H9 (cell line): ENCODE results near the gene PLEK2. TPM values are rescaled to one million over a fixed set of nuclear protein-coding genes. Genes with fewer than 3 reads are reported as not detected.

ENCODE experiments used
- DNase-seq: peaks from one replicate; pipeline ENCODE4 v3.0.0-alpha.2; 2017
- H2AFZ ChIP-seq: one replicate; pipeline ENCODE4 v1.6.1; 2013; ENCODE audit warnings: mild to moderate bottlenecking, low read length, control low read depth, moderate library complexity
- H2AK5ac ChIP-seq: 2 replicates; pipeline ENCODE4 v1.6.1; 2013; ENCODE audit warnings: low read length, control low read depth, mixed read lengths; ENCODE audit not compliant: insufficient read length
- H2BK120ac ChIP-seq: one replicate; pipeline ENCODE4 v1.6.1; 2013; ENCODE audit warnings: low read depth, mild to moderate bottlenecking, low read length, control low read depth, inconsistent platforms; ENCODE audit not compliant: poor library complexity, severe bottlenecking
- H2BK12ac ChIP-seq: 2 replicates; pipeline ENCODE4 v1.6.1; 2013; ENCODE audit warnings: low read length, control low read depth, mixed read lengths, low read depth; ENCODE audit not compliant: insufficient read length
- H2BK15ac ChIP-seq: 2 replicates; pipeline ENCODE4 v1.6.1; 2013; ENCODE audit warnings: low read depth, low read length, control low read depth
- H2BK20ac ChIP-seq: one replicate; pipeline ENCODE4 v1.6.1; 2013; ENCODE audit warnings: low read depth, mild to moderate bottlenecking, low read length, control low read depth, inconsistent platforms; ENCODE audit not compliant: poor library complexity, severe bottlenecking
- H2BK5ac ChIP-seq: 2 replicates; pipeline ENCODE4 v1.6.1; 2013; ENCODE audit warnings: low read length, control low read depth, mixed read lengths; ENCODE audit not compliant: insufficient read length
- H3K14ac ChIP-seq: 2 replicates; pipeline ENCODE4 v1.6.1; 2013; ENCODE audit warnings: low read length, control low read depth; ENCODE audit not compliant: insufficient read depth
- H3K18ac ChIP-seq: 2 replicates; pipeline ENCODE4 v1.6.1; 2013; ENCODE audit warnings: low read depth, mild to moderate bottlenecking, mixed read lengths, low read length, control low read depth; ENCODE audit not compliant: insufficient read length
- H3K23ac ChIP-seq: 2 replicates; pipeline ENCODE4 v1.6.1; 2013; ENCODE audit warnings: low read length, control low read depth, mixed read lengths, low read depth; ENCODE audit not compliant: insufficient read length
- H3K23me2 ChIP-seq: 2 replicates; pipeline ENCODE4 v1.6.1; 2013; ENCODE audit warnings: low read depth, mild to moderate bottlenecking, mixed read lengths, low read length, control low read depth; ENCODE audit not compliant: insufficient read length, poor library complexity, severe bottlenecking
- H3K27ac ChIP-seq: 2 replicates; pipeline ENCODE4 v1.5.1; 2013; ENCODE audit warnings: low read length, control low read depth, mixed read lengths, low read depth; ENCODE audit not compliant: insufficient read length
- H3K27me3 ChIP-seq: 2 replicates; pipeline ENCODE4 v1.6.1; 2013; ENCODE audit warnings: low read length, control low read depth, inconsistent platforms; ENCODE audit not compliant: insufficient read depth
- H3K4ac ChIP-seq: 2 replicates; pipeline ENCODE4 v1.6.1; 2013; ENCODE audit warnings: low read depth, mild to moderate bottlenecking, control low read depth, inconsistent platforms, low read length, moderate library complexity
- H3K4me1 ChIP-seq: 2 replicates; pipeline ENCODE4 v1.6.1; 2013; ENCODE audit warnings: low read length, control low read depth, inconsistent platforms; ENCODE audit not compliant: insufficient read depth
- H3K4me2 ChIP-seq: 2 replicates; pipeline ENCODE4 v1.6.1; 2013; ENCODE audit warnings: low read length, control low read depth, mixed read lengths; ENCODE audit not compliant: insufficient read length, insufficient read depth
- H3K56ac ChIP-seq: 2 replicates; pipeline ENCODE4 v1.6.1; 2013; ENCODE audit warnings: low read depth, mild to moderate bottlenecking, mixed read lengths, low read length, control low read depth; ENCODE audit not compliant: insufficient read length
- H3K79me1 ChIP-seq: 2 replicates; pipeline ENCODE4 v1.6.1; 2013; ENCODE audit warnings: low read depth, mild to moderate bottlenecking, moderate library complexity, low read length, control low read depth, inconsistent platforms; ENCODE audit not compliant: insufficient read depth, poor library complexity, severe bottlenecking
- H3K79me2 ChIP-seq: 2 replicates; pipeline ENCODE4 v1.6.1; 2013; ENCODE audit warnings: low read length, control low read depth, inconsistent platforms; ENCODE audit not compliant: insufficient read depth
- H3K9ac ChIP-seq: 2 replicates; pipeline ENCODE4 v1.6.1; 2013; ENCODE audit warnings: low read length, control low read depth, mixed read lengths; ENCODE audit not compliant: insufficient read length; ENCODE audit errors: extremely low read depth
- H3K9me3 ChIP-seq: one replicate; pipeline ENCODE4 v1.6.1; 2013; ENCODE audit warnings: low read depth, low read length, inconsistent platforms; ENCODE audit not compliant: control insufficient read depth
- H3T11ph ChIP-seq: one replicate; pipeline ENCODE4 v1.6.1; 2013; ENCODE audit warnings: mild to moderate bottlenecking, low read length, control low read depth, inconsistent platforms
- H4K20me1 ChIP-seq: one replicate; pipeline ENCODE4 v1.6.1; 2013; ENCODE audit not compliant: control insufficient read depth, insufficient read length, insufficient read depth
- H4K5ac ChIP-seq: 2 replicates; pipeline ENCODE4 v1.6.1; 2013; ENCODE audit warnings: low read depth, mild to moderate bottlenecking, mixed read lengths, low read length, control low read depth; ENCODE audit not compliant: insufficient read length
- H4K8ac ChIP-seq: replicated peaks from 2 replicates; pipeline ENCODE4 v1.6.1; 2013; ENCODE audit warnings: low read length, control low read depth, mixed read lengths, low read depth; ENCODE audit not compliant: insufficient read length
- H4K91ac ChIP-seq: 2 replicates; pipeline ENCODE4 v1.6.1; 2013; ENCODE audit warnings: low read depth, mild to moderate bottlenecking, moderate library complexity, mixed read lengths, low read length, control low read depth; ENCODE audit not compliant: insufficient read length
- H3K27ac Mint-ChIP-seq, 3 experiments: 2 replicates in 2 of 3; 3 replicates in 1 of 3; pipeline ENCODE4 v1.8.0; 2020 to 2021; ENCODE audit warnings: mixed read lengths in 3 of 3, mild to moderate bottlenecking in 1 of 3, moderate library complexity in 1 of 3
- H3K27me3 Mint-ChIP-seq: 2 replicates; pipeline ENCODE4 v1.8.0; 2021; ENCODE audit warnings: low read depth, mild to moderate bottlenecking, moderate library complexity, mixed read lengths
- H3K36me3 Mint-ChIP-seq, 3 experiments: 2 replicates in 2 of 3; 3 replicates in 1 of 3; pipeline ENCODE4 v1.8.0; 2020 to 2021; ENCODE audit warnings: low read depth in 3 of 3, mixed read lengths in 3 of 3; ENCODE audit not compliant: insufficient read depth in 1 of 3
- H3K4me1 Mint-ChIP-seq, 2 experiments: 2 replicates each; pipeline ENCODE4 v1.8.0; 2020; ENCODE audit warnings: mixed read lengths in 2 of 2
- H3K4me3 Mint-ChIP-seq, 2 experiments: 2 replicates in 1 of 2; 3 replicates in 1 of 2; pipeline ENCODE4 v1.8.0; 2020 to 2021; ENCODE audit warnings: mild to moderate bottlenecking in 2 of 2, mixed read lengths in 2 of 2, moderate library complexity in 1 of 2
- H3K9me3 Mint-ChIP-seq, 2 experiments: 2 replicates in 1 of 2; 3 replicates in 1 of 2; pipeline ENCODE4 v1.8.0; 2020; ENCODE audit warnings: mild to moderate bottlenecking in 2 of 2, mixed read lengths in 2 of 2, moderate library complexity in 1 of 2
- total RNA-seq: library from RNA; stranded (reverse); gene quantifications from 2 replicates; pipeline ENCODE4 v1.2.1, GENCODE V29; 2021
- TF ChIP-seq, protein P1 (sequence below): fragments of 200-600 bp; sonication (generic); conservative IDR thresholded peaks from 3 replicates; pipeline ENCODE4 v1.8.0; 2021; ENCODE audit warnings: antibody characterized with exemption, mild to moderate bottlenecking

Gene PLEK2
- total RNA-seq, 1 experiment from 2014 or later = not detected

DNA sequence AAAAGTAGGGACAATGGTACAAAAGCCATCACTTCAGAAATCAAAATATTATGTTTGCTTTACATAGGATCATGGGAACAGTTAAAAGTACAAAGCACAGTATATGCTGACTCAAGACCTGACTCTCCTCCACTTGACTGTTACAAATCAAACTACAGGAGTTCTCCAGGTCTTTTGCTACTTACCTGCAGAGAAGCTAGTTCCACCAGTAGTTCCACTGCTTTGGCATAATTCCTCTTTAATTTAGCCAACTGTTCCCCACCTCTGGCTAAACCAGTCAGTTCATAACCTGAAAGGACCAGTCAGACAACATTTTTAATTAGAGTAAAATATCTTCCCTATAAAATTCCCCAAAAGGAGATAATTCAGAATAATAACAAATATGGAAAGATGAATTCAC, 66.4 kb downstream of the PLEK2 start:
- Histone ChIP-seq H3T11ph (no peak overlapping the region), H3K4me2 (no peak overlapping the region), H3K9ac (no peak overlapping the region), H4K20me1 (no peaks in the 10 kb centered on the region), H4K5ac (no peak overlapping the region), H3K79me1 (no peaks in the 10 kb centered on the region), H4K8ac (no peak overlapping the region), H3K9me3 (no peaks in the 10 kb centered on the region), H2BK20ac (no peak overlapping the region), H2AFZ (no peak overlapping the region), H2BK120ac (no peak overlapping the region), H3K4ac (no peak overlapping the region), H2BK15ac (no peak overlapping the region), H4K91ac (no peak overlapping the region), H3K18ac (no peak overlapping the region), H3K27me3 (no peaks in the 10 kb centered on the region), H2BK5ac (no peak overlapping the region), H3K56ac (no peak overlapping the region), H3K4me1 (no peaks in the 10 kb centered on the region), H3K14ac (no peak overlapping the region), H3K23ac (no peak overlapping the region), H3K79me2 (no peaks in the 10 kb centered on the region; the same call in 1 of the 2 replicates), H3K23me2 (no peaks in the 10 kb centered on the region), H3K27ac (no peak overlapping the region), H2AK5ac (no peak overlapping the region), H2BK12ac (no peak overlapping the region)
- Mint-ChIP-seq H3K27me3 (no peaks in the 10 kb centered on the region), H3K9me3 (no peaks in the 10 kb centered on the region; a peak in 2 of 5 replicates), H3K36me3 (peaks cover 42 to 74% (median 60%) of the 10 kb centered on the region in 3 experiments; a peak in 6 of 7 replicates), H3K27ac (no peak overlapping the region), H3K4me1 (no peaks in the 10 kb centered on the region), H3K4me3 (no peak overlapping the region)
- TF ChIP-seq, protein P1, sequence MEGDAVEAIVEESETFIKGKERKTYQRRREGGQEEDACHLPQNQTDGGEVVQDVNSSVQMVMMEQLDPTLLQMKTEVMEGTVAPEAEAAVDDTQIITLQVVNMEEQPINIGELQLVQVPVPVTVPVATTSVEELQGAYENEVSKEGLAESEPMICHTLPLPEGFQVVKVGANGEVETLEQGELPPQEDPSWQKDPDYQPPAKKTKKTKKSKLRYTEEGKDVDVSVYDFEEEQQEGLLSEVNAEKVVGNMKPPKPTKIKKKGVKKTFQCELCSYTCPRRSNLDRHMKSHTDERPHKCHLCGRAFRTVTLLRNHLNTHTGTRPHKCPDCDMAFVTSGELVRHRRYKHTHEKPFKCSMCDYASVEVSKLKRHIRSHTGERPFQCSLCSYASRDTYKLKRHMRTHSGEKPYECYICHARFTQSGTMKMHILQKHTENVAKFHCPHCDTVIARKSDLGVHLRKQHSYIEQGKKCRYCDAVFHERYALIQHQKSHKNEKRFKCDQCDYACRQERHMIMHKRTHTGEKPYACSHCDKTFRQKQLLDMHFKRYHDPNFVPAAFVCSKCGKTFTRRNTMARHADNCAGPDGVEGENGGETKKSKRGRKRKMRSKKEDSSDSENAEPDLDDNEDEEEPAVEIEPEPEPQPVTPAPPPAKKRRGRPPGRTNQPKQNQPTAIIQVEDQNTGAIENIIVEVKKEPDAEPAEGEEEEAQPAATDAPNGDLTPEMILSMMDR = no peak
- no peak for DNase-seq
